SK-N-SH treated with all-trans-retinoic acid at 6 μM for 48 hours (cell line): ENCODE measurements around the gene TBX5.

ENCODE experiments used
- ATAC-seq: fragments of 200-7000 bp; cut with Tn5 transposase; 3 replicates; pipeline ENCODE4 v1.9.1; 2020; ENCODE audit warnings: mild to moderate bottlenecking, moderate library complexity
- ARNTL ChIP-seq: fragments of 450-650 bp; formaldehyde crosslinking; IDR thresholded peaks from 2 replicates; pipeline ENCODE4 v1.5.0; 2020; ENCODE audit warnings: low read depth, mild to moderate bottlenecking, moderate library complexity, borderline replicate concordance
- CSDC2 ChIP-seq: fragments of 250-450 bp; sonication (Bioruptor Pico); IDR thresholded peaks from 2 replicates; pipeline ENCODE4 v1.5.0; 2020; ENCODE audit warnings: mild to moderate bottlenecking, moderate library complexity
- ESRRG ChIP-seq: fragments of 250-450 bp; sonication (Bioruptor Pico); IDR thresholded peaks from 2 replicates; pipeline ENCODE4 v1.6.1; 2021; ENCODE audit warnings: mild to moderate bottlenecking
- PPARA ChIP-seq: fragments of 250-450 bp; sonication (Bioruptor Pico); IDR thresholded peaks from 2 replicates; pipeline ENCODE4 v1.5.0; 2020; ENCODE audit warnings: mild to moderate bottlenecking, borderline replicate concordance
- RARB ChIP-seq: fragments of 250-450 bp; sonication (Bioruptor Pico); IDR thresholded peaks from 2 replicates; pipeline ENCODE4 v1.8.0; 2021; ENCODE audit warnings: mild to moderate bottlenecking, moderate library complexity
- SNAI2 ChIP-seq: fragments of 250-450 bp; sonication (Bioruptor Pico); IDR thresholded peaks from 2 replicates; pipeline ENCODE4 v1.5.0; 2020; ENCODE audit warnings: mild to moderate bottlenecking, moderate library complexity
- TCF4 ChIP-seq: fragments of 250-450 bp; sonication (Bioruptor Pico); IDR thresholded peaks from 2 replicates; pipeline ENCODE4 v1.8.0; 2021; ENCODE audit warnings: mild to moderate bottlenecking, moderate library complexity, borderline replicate concordance
- ZFP3 ChIP-seq: fragments of 250-450 bp; sonication (Bioruptor Pico); IDR thresholded peaks from 2 replicates; pipeline ENCODE4 v1.5.0; 2020; ENCODE audit warnings: mild to moderate bottlenecking, moderate library complexity
- ZFP30 ChIP-seq: fragments of 450-650 bp; formaldehyde crosslinking; IDR thresholded peaks from 2 replicates; pipeline ENCODE4 v1.5.0; 2022; ENCODE audit warnings: mild to moderate bottlenecking, moderate library complexity
- ZNF565 ChIP-seq: fragments of 450-650 bp; formaldehyde crosslinking; conservative IDR thresholded peaks from 2 replicates; pipeline ENCODE4 v1.5.0; 2020; ENCODE audit warnings: low read depth, mild to moderate bottlenecking, moderate library complexity
- ZNF70 ChIP-seq: fragments of 450-650 bp; formaldehyde crosslinking; IDR thresholded peaks from 2 replicates; pipeline ENCODE4 v1.5.0; 2020; ENCODE audit warnings: mild to moderate bottlenecking, moderate library complexity
- TF ChIP-seq, protein P1 (sequence below): fragments of 250-450 bp; sonication (Bioruptor Pico); IDR thresholded peaks from 2 replicates; pipeline ENCODE4 v1.5.0; 2020; ENCODE audit warnings: mild to moderate bottlenecking, moderate library complexity
- TF ChIP-seq, protein P2 (sequence below): fragments of 250-450 bp; sonication (Bioruptor Pico); IDR thresholded peaks from 2 replicates; pipeline ENCODE4 v1.5.1; 2021; ENCODE audit warnings: mild to moderate bottlenecking, moderate library complexity
- TF ChIP-seq, protein P3 (sequence below): fragments of 250-450 bp; sonication (Bioruptor Pico); IDR thresholded peaks from 2 replicates; pipeline ENCODE4 v1.5.1; 2020; ENCODE audit warnings: low read depth, mild to moderate bottlenecking, moderate library complexity
- TF ChIP-seq, protein P4 (sequence below): fragments of 250-450 bp; sonication (Bioruptor Pico); IDR thresholded peaks from 2 replicates; pipeline ENCODE4 v1.8.0; 2020; ENCODE audit warnings: mild to moderate bottlenecking, moderate library complexity, borderline replicate concordance

Gene TBX5

DNA sequence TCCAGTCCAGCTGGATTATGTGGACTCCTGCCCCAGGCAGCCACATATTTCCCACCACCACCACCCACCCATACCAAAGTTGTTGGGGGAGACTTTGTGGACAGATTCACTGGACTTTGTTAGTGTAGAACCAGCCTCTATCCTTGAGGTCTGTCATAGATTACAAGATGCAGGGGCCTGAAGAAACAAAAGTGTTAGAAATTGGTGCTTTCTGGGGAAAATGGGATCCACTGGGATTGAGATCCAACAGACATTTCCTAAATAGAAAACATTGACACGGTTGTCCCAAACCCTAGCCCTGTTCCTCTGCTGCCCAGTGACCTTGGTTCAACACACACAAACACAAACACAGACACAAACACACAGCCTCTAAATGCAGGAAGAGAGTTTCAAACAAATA is 36.6 kb upstream of the TBX5 start:
- no peak for ATAC-seq
- TF ChIP-seq, protein P1, sequence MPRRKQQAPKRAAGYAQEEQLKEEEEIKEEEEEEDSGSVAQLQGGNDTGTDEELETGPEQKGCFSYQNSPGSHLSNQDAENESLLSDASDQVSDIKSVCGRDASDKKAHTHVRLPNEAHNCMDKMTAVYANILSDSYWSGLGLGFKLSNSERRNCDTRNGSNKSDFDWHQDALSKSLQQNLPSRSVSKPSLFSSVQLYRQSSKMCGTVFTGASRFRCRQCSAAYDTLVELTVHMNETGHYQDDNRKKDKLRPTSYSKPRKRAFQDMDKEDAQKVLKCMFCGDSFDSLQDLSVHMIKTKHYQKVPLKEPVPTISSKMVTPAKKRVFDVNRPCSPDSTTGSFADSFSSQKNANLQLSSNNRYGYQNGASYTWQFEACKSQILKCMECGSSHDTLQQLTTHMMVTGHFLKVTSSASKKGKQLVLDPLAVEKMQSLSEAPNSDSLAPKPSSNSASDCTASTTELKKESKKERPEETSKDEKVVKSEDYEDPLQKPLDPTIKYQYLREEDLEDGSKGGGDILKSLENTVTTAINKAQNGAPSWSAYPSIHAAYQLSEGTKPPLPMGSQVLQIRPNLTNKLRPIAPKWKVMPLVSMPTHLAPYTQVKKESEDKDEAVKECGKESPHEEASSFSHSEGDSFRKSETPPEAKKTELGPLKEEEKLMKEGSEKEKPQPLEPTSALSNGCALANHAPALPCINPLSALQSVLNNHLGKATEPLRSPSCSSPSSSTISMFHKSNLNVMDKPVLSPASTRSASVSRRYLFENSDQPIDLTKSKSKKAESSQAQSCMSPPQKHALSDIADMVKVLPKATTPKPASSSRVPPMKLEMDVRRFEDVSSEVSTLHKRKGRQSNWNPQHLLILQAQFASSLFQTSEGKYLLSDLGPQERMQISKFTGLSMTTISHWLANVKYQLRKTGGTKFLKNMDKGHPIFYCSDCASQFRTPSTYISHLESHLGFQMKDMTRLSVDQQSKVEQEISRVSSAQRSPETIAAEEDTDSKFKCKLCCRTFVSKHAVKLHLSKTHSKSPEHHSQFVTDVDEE (CRISPR knock-in tag) = no peak
- TF ChIP-seq, protein P2, sequence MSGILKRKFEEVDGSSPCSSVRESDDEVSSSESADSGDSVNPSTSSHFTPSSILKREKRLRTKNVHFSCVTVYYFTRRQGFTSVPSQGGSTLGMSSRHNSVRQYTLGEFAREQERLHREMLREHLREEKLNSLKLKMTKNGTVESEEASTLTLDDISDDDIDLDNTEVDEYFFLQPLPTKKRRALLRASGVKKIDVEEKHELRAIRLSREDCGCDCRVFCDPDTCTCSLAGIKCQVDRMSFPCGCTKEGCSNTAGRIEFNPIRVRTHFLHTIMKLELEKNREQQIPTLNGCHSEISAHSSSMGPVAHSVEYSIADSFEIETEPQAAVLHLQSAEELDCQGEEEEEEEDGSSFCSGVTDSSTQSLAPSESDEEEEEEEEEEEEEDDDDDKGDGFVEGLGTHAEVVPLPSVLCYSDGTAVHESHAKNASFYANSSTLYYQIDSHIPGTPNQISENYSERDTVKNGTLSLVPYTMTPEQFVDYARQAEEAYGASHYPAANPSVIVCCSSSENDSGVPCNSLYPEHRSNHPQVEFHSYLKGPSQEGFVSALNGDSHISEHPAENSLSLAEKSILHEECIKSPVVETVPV (CRISPR knock-in tag) = no peak
- no peak for TF ChIP-seq SNAI2 (CRISPR knock-in tag)
- no peak for TF ChIP-seq PPARA
- TF ChIP-seq RARB (CRISPR knock-in tag) = no peak
- TF ChIP-seq ZFP3 (CRISPR knock-in tag) = no peak
- TF ChIP-seq, protein P3, sequence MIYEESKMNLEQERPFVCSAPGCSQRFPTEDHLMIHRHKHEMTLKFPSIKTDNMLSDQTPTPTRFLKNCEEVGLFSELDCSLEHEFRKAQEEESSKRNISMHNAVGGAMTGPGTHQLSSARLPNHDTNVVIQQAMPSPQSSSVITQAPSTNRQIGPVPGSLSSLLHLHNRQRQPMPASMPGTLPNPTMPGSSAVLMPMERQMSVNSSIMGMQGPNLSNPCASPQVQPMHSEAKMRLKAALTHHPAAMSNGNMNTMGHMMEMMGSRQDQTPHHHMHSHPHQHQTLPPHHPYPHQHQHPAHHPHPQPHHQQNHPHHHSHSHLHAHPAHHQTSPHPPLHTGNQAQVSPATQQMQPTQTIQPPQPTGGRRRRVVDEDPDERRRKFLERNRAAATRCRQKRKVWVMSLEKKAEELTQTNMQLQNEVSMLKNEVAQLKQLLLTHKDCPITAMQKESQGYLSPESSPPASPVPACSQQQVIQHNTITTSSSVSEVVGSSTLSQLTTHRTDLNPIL = no peak
- no peak for TF ChIP-seq ZNF70 (CRISPR knock-in tag)
- TF ChIP-seq ESRRG = no peak

DNA sequence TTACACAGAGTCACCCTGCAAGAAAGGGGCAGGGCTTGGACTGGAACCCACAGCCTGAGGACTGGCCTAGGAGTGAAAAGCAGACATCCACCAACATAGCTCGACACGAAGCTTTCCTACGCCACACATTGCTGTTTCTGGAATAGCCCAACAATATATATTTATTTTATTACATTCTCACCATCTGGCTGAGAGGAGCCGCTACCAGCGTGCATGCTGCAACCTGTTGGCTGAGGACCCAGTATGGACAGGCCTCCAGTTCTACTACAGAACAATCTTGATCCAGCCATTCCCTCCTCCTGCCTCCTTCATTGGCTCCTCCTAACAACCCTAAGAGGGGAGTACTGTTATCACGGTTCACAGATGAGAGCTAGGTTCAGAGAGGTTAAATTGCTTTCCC is 35.6 kb upstream of the TBX5 start:
- no peak for ATAC-seq
- TF ChIP-seq, protein P2 (CRISPR knock-in tag) = no peak

DNA sequence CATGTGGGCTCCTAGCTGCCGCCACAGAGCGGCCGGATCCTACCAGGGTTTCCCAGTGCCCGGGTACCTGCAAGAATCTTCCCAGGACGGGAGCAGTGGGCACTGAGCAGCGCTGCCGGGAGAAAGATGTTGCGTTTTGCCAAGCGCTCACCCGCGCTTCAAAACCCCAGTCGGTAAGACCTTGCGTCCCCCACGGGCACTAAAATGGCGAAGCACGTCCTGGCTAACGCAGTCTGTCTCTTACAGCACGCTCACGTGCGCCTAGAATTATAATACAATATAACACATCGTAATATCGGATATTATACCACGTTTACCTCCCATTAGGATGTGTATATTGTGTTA is 35.1 kb upstream of the TBX5 start:
- TF ChIP-seq, protein P3 = no peak
- TF ChIP-seq ZNF70 (CRISPR knock-in tag) = no peak
- no peak for TF ChIP-seq SNAI2 (CRISPR knock-in tag)
- TF ChIP-seq, protein P2 (CRISPR knock-in tag) = no peak
- no peak for TF ChIP-seq TCF4 (CRISPR knock-in tag)
- TF ChIP-seq, protein P4, sequence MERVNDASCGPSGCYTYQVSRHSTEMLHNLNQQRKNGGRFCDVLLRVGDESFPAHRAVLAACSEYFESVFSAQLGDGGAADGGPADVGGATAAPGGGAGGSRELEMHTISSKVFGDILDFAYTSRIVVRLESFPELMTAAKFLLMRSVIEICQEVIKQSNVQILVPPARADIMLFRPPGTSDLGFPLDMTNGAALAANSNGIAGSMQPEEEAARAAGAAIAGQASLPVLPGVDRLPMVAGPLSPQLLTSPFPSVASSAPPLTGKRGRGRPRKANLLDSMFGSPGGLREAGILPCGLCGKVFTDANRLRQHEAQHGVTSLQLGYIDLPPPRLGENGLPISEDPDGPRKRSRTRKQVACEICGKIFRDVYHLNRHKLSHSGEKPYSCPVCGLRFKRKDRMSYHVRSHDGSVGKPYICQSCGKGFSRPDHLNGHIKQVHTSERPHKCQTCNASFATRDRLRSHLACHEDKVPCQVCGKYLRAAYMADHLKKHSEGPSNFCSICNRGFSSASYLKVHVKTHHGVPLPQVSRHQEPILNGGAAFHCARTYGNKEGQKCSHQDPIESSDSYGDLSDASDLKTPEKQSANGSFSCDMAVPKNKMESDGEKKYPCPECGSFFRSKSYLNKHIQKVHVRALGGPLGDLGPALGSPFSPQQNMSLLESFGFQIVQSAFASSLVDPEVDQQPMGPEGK (CRISPR knock-in tag) = no peak
- no peak for TF ChIP-seq ZFP30 (CRISPR knock-in tag)
- no peak for ATAC-seq

DNA sequence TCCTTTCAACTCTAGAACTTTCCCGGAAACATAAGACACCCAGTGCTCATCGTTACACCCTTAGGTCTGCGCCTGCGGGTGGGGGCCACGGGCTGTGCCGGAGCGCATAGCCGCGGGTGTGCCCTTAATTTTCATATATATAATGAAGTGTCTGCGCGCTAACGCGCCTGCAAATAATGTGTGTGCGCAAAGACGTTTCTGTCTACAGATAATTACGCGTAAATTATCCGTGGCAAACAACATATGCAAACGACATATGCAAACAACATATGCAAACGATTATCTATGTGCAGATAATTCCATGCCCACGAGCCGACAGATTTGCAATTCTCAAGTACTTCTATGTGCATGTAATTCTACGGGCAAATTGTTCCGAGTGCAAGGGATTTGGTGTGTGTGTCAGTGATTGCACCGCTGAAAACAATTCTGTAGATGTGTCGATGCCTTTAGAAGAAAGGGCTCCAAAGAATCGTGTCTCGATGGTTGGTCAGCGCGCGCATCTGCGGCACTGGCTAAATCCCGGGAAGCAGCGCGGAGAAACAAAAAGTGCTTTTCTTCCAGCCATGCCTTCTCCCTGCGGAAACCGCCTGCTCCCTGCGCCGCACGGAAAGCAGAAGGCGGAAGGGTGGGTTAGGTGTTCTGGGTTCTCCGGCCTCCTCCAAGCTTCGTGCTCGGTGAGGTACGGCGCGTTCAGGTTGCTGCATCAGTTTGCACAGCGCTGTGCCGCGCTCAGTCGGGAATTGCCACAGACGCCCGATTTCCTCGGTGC is 34.5 kb upstream of the TBX5 start:
- ATAC-seq = no peak
- TF ChIP-seq PPARA = no peak

DNA sequence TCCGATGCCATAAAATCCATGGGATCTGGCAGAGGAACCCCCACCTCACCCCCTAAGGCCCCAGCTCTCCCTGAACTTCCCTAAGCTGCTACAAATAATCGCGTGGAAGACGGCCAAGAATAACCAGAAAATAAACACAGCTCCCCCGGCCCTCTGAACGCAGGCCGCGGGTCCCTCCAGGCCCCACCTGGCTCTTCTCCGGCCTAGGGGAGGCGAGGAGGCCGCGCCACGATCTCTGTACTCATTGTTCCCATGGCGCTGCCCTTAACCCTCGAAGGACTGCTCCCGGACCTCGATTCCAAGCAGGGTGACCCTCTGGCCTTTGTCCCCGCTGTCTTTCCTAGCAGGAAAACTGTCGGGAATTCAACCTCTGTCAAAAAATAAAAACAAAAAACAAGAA is 33.9 kb upstream of the TBX5 start:
- ATAC-seq = no peak
- no peak for TF ChIP-seq RARB (CRISPR knock-in tag)
- no peak for TF ChIP-seq SNAI2 (CRISPR knock-in tag)
- no peak for TF ChIP-seq CSDC2
- TF ChIP-seq ZFP30 (CRISPR knock-in tag) = no peak
- TF ChIP-seq, protein P1 (CRISPR knock-in tag) = no peak
- no peak for TF ChIP-seq ARNTL
- TF ChIP-seq, protein P2 (CRISPR knock-in tag) = no peak
- no peak for TF ChIP-seq ZNF565 (CRISPR knock-in tag)
